LoVo (cell line): ENCODE measurements around the gene ACVRL1.

ENCODE experiments used
- DNase-seq: peaks from one replicate; pipeline ENCODE4 v3.0.0-alpha.2; 2016; ENCODE audit warnings: low spot score

ACVRL1 gene

GRCh38 chr12:51900323-51900889 lies 6.9 kb upstream of the ACVRL1 start:
- no peak for DNase-seq

GRCh38 chr12:51901121-51901817 lies 6.0 kb upstream of the ACVRL1 start:
- no peak for DNase-seq

- DNase-seq = no peak
Measured at GRCh38 chr12:51901881-51902280, 5.4 kb upstream of the ACVRL1 start.

- no peak for DNase-seq
Measured at GRCh38 chr12:51904951-51905470, 2.3 kb upstream of the ACVRL1 start.

GRCh38 chr12:51905471-51906429 lies 1.6 kb upstream of the ACVRL1 start:
- DNase-seq = no peak

GRCh38 chr12:51906430-51907082 lies 748 bp upstream of the ACVRL1 start:
- DNase-seq = no peak

- no peak for DNase-seq
Measured at GRCh38 chr12:51907856-51908425, 637 bp downstream of the ACVRL1 start.

GRCh38 chr12:51908876-51909592 lies 1.7 kb downstream of the ACVRL1 start:
- DNase-seq = no peak

- DNase-seq = no peak
Measured at GRCh38 chr12:51910168-51910567, 2.9 kb downstream of the ACVRL1 start.

- no peak for DNase-seq
Measured at GRCh38 chr12:51910691-51911090, 3.4 kb downstream of the ACVRL1 start.

- DNase-seq = no peak
Measured at GRCh38 chr12:51911307-51911706, 4.0 kb downstream of the ACVRL1 start.

- DNase-seq = no peak
Measured at GRCh38 chr12:51911788-51912711, 4.7 kb downstream of the ACVRL1 start.

- no peak for DNase-seq
Measured at GRCh38 chr12:51913071-51914033, 6.0 kb downstream of the ACVRL1 start.

- DNase-seq = no peak
Measured at GRCh38 chr12:51914034-51914923, 7.0 kb downstream of the ACVRL1 start.

- DNase-seq = no peak
Measured at GRCh38 chr12:51915003-51915625, 7.8 kb downstream of the ACVRL1 start.

- no peak for DNase-seq
Measured at GRCh38 chr12:51915951-51916350, 8.6 kb downstream of the ACVRL1 start.

- DNase-seq = no peak
Measured at GRCh38 chr12:51917041-51917590, 9.8 kb downstream of the ACVRL1 start.
